Loucy (cell line): ENCODE measurements around the gene FMNL1.
A peak's percentile ranks its signal among the peaks of the same experiment; 100 is the strongest.

Experiments
- H2AFZ ChIP-seq: fragments of 200-600 bp; sonication (generic); 2 replicates; pipeline ENCODE4 v1.6.0; 2016; ENCODE audit warnings: antibody characterized with exemption, mild to moderate bottlenecking, low read length, moderate library complexity
- H3F3A ChIP-seq: fragments of 200-600 bp; 2 replicates; pipeline ENCODE4 v1.6.0; 2016; ENCODE audit warnings: antibody characterized with exemption, low read depth, mild to moderate bottlenecking
- H3K27me3 ChIP-seq: fragments of 200-600 bp; sonication (generic); 2 replicates; pipeline ENCODE4 v1.6.1; 2014; ENCODE audit warnings: low read length, mild to moderate bottlenecking; ENCODE audit not compliant: insufficient read depth, poor library complexity, severe bottlenecking
- H3K36me3 ChIP-seq: fragments of 200-600 bp; sonication (generic); 2 replicates; pipeline ENCODE4 v1.6.1; 2016; ENCODE audit warnings: low read length; ENCODE audit not compliant: insufficient read depth
- H3K4me1 ChIP-seq: fragments of 200-600 bp; sonication (generic); 2 replicates; pipeline ENCODE4 v1.5.1; 2014; ENCODE audit warnings: low read length, mild to moderate bottlenecking; ENCODE audit not compliant: insufficient read depth, poor library complexity, severe bottlenecking
- H3K4me2 ChIP-seq: fragments of 200-600 bp; sonication (generic); 2 replicates; pipeline ENCODE4 v1.6.0; 2014; ENCODE audit warnings: antibody characterized with exemption, low read length, low read depth, mild to moderate bottlenecking; ENCODE audit not compliant: poor library complexity, severe bottlenecking
- H3K4me3 ChIP-seq: fragments of 200-600 bp; sonication (generic); 2 replicates; pipeline ENCODE4 v1.5.1; 2014; ENCODE audit warnings: low read length, mild to moderate bottlenecking, mixed read lengths; ENCODE audit not compliant: poor library complexity, severe bottlenecking
- H3K79me2 ChIP-seq: fragments of 200-600 bp; sonication (generic); 2 replicates; pipeline ENCODE4 v1.6.1; 2014; ENCODE audit warnings: low read length; ENCODE audit not compliant: insufficient read depth
- H3K9ac ChIP-seq: fragments of 200-600 bp; sonication (generic); 2 replicates; pipeline ENCODE4 v1.6.0; 2014; ENCODE audit warnings: mild to moderate bottlenecking, low read depth, low read length, moderate library complexity; ENCODE audit not compliant: poor library complexity, severe bottlenecking
- H3K9me2 ChIP-seq: fragments of 200-600 bp; sonication (generic); replicated peaks from 2 replicates; pipeline ENCODE4 v1.6.1; 2016; ENCODE audit warnings: low read depth, low read length, mixed read lengths
- H3K9me3 ChIP-seq: fragments of 200-600 bp; sonication (generic); 2 replicates; pipeline ENCODE4 v1.6.1; 2014; ENCODE audit warnings: mild to moderate bottlenecking, antibody characterized with exemption, low read length, low read depth; ENCODE audit not compliant: insufficient read depth
- H4K20me1 ChIP-seq: fragments of 200-600 bp; sonication (generic); 2 replicates; pipeline ENCODE4 v1.6.0; 2014; ENCODE audit warnings: antibody characterized with exemption, low read length, mild to moderate bottlenecking; ENCODE audit not compliant: insufficient read depth, poor library complexity, severe bottlenecking
- EZH2phosphoT487 ChIP-seq: fragments of 200-600 bp; IDR thresholded peaks from 2 replicates; pipeline ENCODE4 v1.6.1; 2018; ENCODE audit warnings: antibody characterized with exemption, mild to moderate bottlenecking, moderate library complexity, borderline replicate concordance
- TF ChIP-seq, protein P1 (sequence below): fragments of 200-600 bp; sonication (generic); conservative IDR thresholded peaks from 2 replicates; pipeline ENCODE4 v1.5.1; 2014; ENCODE audit warnings: mild to moderate bottlenecking, antibody characterized with exemption, low read length

Gene FMNL1

GRCh38 chr17:45230787-45231480, 9.2 kb downstream of the FMNL1 start:
- H3K9ac ChIP-seq: no peak overlapping the region
- H3K9me2 ChIP-seq: no peaks in the 10 kb centered on the region
- H3K4me2 ChIP-seq: peak overlapping the region; percentile 87
- H3F3A ChIP-seq: no peaks in the 10 kb centered on the region
- peaks cover 53% of the 10 kb centered on the region for H3K4me1 ChIP-seq
- H3K9me3 ChIP-seq: no peaks in the 10 kb centered on the region
- no peaks in the 10 kb centered on the region for H3K27me3 ChIP-seq
- peaks cover 36% of the 10 kb centered on the region; the same call in 1 of the 2 replicates for H3K36me3 ChIP-seq
- H3K4me3 ChIP-seq: no peak overlapping the region
- no peak overlapping the region for H2AFZ ChIP-seq
- TF ChIP-seq, protein P1, sequence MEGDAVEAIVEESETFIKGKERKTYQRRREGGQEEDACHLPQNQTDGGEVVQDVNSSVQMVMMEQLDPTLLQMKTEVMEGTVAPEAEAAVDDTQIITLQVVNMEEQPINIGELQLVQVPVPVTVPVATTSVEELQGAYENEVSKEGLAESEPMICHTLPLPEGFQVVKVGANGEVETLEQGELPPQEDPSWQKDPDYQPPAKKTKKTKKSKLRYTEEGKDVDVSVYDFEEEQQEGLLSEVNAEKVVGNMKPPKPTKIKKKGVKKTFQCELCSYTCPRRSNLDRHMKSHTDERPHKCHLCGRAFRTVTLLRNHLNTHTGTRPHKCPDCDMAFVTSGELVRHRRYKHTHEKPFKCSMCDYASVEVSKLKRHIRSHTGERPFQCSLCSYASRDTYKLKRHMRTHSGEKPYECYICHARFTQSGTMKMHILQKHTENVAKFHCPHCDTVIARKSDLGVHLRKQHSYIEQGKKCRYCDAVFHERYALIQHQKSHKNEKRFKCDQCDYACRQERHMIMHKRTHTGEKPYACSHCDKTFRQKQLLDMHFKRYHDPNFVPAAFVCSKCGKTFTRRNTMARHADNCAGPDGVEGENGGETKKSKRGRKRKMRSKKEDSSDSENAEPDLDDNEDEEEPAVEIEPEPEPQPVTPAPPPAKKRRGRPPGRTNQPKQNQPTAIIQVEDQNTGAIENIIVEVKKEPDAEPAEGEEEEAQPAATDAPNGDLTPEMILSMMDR: no peak
- no peak for TF ChIP-seq EZH2phosphoT487
- peaks cover 61% of the 10 kb centered on the region for H4K20me1 ChIP-seq
- H3K79me2 ChIP-seq: peaks cover 83% of the 10 kb centered on the region

DNA sequence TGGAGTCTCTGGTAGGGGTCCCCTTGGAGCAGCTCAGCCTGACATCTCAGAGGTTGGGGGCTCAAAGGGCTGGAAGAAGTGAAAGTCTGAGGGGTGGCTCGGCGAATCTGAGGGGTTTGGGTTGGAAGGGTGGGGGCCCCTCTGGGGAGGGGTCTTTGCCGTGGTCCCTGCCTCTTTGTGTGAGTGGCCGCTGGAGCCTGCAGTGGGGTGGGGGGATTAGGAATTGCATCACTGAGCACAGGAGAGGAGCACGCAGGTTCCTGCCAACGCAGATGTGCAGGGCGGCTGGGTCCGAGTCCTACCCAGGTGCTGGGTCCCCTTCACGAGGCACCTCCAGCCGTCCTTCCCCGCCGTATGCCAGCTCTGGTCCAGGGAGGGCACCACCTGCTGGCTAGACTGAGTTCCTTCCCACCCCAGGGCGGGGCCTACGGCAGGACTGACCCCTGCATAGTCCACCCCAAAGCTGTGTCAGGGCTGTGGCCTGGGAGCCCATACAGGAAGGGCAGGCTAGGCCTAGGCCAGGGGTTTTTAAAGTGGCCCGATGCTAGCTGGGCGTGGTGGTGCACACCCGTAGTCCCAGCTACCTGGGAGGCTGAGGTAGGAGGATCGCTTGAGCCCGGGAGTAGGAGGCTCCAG, 9.9 kb downstream of the FMNL1 start:
- H2AFZ ChIP-seq: no peak overlapping the region
- H3F3A ChIP-seq: no peaks in the 10 kb centered on the region
- H3K4me2 ChIP-seq: peak overlapping the region; percentile 2
- H3K4me3 ChIP-seq: no peak overlapping the region
- no peak overlapping the region for H3K9ac ChIP-seq
- H3K36me3 ChIP-seq: peaks cover 42% of the 10 kb centered on the region; the same call in 1 of the 2 replicates
- H3K4me1 ChIP-seq: peaks cover 50% of the 10 kb centered on the region
- no peak for TF ChIP-seq EZH2phosphoT487
- TF ChIP-seq, protein P1: peak; percentile 62
- H3K9me2 ChIP-seq: no peaks in the 10 kb centered on the region
- H3K9me3 ChIP-seq: no peaks in the 10 kb centered on the region
- peaks cover 83% of the 10 kb centered on the region for H3K79me2 ChIP-seq
- no peaks in the 10 kb centered on the region for H3K27me3 ChIP-seq
- H4K20me1 ChIP-seq: peaks cover 64% of the 10 kb centered on the region

DNA sequence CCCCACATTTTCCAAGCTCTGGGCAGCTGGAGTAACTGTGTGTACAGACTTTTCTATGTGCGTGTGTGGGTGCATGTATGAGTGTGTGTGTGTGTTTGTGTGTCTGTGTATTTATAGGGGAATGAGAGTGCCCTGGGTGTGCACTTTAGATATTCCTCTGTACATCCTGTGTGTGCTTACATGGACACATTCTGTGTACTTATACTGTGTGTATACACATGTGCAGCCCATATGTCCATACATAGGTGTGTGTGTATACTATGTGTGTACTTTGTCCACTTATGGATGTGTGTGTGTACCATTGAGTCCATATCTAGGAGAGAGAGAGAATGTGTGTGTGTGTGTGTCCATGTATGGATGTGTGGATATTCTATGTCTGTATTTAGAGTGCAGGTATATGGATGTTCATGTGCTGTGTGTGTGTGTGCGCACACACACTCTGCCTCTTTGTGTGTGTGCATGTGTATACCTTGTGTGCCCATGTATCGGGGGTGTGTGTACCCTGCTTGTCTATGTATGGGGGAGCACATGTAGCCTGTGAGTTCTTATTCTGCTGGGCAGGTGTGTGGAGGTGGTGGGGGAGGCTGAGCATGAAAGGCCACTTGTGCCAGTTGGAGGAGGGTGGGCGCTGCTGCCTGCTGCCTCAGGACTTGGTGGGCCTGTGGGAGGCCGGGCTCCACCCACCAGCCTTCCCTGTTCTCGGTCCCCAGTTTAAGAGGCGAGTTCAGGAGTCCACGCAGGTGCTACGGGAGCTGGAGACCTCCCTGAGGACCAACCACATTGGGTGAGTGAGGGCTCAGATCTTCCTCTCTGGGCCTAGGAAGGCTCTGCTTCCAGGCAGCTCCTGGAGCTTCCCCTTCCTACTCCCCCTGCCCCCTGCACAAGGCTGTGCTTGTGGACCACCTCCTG, 11.1 kb downstream of the FMNL1 start:
- H2AFZ ChIP-seq: no peak overlapping the region
- no peaks in the 10 kb centered on the region for H3K9me2 ChIP-seq
- no peaks in the 10 kb centered on the region for H3K9me3 ChIP-seq
- H3K4me1 ChIP-seq: peaks cover 38% of the 10 kb centered on the region
- H3K79me2 ChIP-seq: peaks cover 71% of the 10 kb centered on the region
- no peak overlapping the region for H3K4me3 ChIP-seq
- peaks cover 53% of the 10 kb centered on the region; the same call in 1 of the 2 replicates for H3K36me3 ChIP-seq
- H4K20me1 ChIP-seq: peaks cover 62% of the 10 kb centered on the region
- H3F3A ChIP-seq: no peaks in the 10 kb centered on the region
- no peak overlapping the region for H3K9ac ChIP-seq
- no peaks in the 10 kb centered on the region for H3K27me3 ChIP-seq
- no peak overlapping the region for H3K4me2 ChIP-seq
- TF ChIP-seq, protein P1: no peak
